Esophagus squamous epithelium (tissue), 4 donors: ENCODE results near the gene LAPTM5.

ENCODE experiments used
- POLR2A ChIP-seq, 4 donors: fragments of 450-650 bp; IDR thresholded peaks; one replicate each; pipeline ENCODE4 v1.6.1; 2017; ENCODE audit warnings: antibody characterized with exemption in 4 of 4, mild to moderate bottlenecking in 4 of 4, moderate library complexity in 3 of 4
- TF ChIP-seq, protein P1 (sequence below), 6 experiments: fragments of 450-650 bp in 4 of 6; fragments of 200-600 bp in 2 of 6; sonication (generic) in 2 of 6; IDR thresholded peaks; one replicate each; pipeline ENCODE4 v1.5.1; 2016 to 2019; ENCODE audit warnings: antibody characterized with exemption in 6 of 6, mild to moderate bottlenecking in 4 of 6, moderate library complexity in 4 of 6

GRCh38 chr1:30693822-30694221 is 63.8 kb downstream of the LAPTM5 start:
- TF ChIP-seq, protein P1, sequence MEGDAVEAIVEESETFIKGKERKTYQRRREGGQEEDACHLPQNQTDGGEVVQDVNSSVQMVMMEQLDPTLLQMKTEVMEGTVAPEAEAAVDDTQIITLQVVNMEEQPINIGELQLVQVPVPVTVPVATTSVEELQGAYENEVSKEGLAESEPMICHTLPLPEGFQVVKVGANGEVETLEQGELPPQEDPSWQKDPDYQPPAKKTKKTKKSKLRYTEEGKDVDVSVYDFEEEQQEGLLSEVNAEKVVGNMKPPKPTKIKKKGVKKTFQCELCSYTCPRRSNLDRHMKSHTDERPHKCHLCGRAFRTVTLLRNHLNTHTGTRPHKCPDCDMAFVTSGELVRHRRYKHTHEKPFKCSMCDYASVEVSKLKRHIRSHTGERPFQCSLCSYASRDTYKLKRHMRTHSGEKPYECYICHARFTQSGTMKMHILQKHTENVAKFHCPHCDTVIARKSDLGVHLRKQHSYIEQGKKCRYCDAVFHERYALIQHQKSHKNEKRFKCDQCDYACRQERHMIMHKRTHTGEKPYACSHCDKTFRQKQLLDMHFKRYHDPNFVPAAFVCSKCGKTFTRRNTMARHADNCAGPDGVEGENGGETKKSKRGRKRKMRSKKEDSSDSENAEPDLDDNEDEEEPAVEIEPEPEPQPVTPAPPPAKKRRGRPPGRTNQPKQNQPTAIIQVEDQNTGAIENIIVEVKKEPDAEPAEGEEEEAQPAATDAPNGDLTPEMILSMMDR (IDR thresholded peaks at IDR 0.05), result no peak
- TF ChIP-seq POLR2A (IDR thresholded peaks at IDR 0.05), result no peak
